HG02938 (cell line): ENCODE results near the gene MYNN.

Source experiments
- ATAC-seq: cut with Tn5 transposase; IDR thresholded peaks from one replicate; pipeline ENCODE4 v1.9.1; 2021; ENCODE audit warnings: mild to moderate bottlenecking, moderate library complexity; ENCODE audit not compliant: unreplicated experiment

The MYNN gene

GRCh38 chr3:169822983-169823382 is 49.8 kb downstream of the MYNN start:
- ATAC-seq = no peak

GRCh38 chr3:169825316-169825715 is 52.1 kb downstream of the MYNN start:
- no peak for ATAC-seq

- ATAC-seq = no peak
These were observed 54.5 kb downstream of the MYNN start for GRCh38 chr3:169827712-169828111.

- no peak for ATAC-seq
These were observed 62.3 kb downstream of the MYNN start for GRCh38 chr3:169835533-169835932.

- ATAC-seq = peak; percentile 91
These were observed 63.1 kb downstream of the MYNN start for GRCh38 chr3:169836078-169836941.

- ATAC-seq = no peak
These were observed 63.7 kb downstream of the MYNN start for GRCh38 chr3:169836942-169837275.

GRCh38 chr3:169838511-169839030 is 65.4 kb downstream of the MYNN start:
- no peak for ATAC-seq
